SK-N-SH (cell line): ENCODE data around the gene MFSD8. TPM values are rescaled to one million over a fixed set of nuclear protein-coding genes. Genes with fewer than 3 reads are reported as not detected.

Experiments used
- CTCF ChIA-PET: fragments of 300-600, 350-600 bp; formaldehyde crosslinking; extraction: SDS; loops from one replicate; lab custom pipeline; 2021; lab: Yijun Ruan, JAX
- POLR2A ChIA-PET: fragments of 350-600 bp; sonication (Branson Sonifier 250); formaldehyde crosslinking; extraction: SDS; loops from one replicate; lab custom pipeline; 2020; ENCODE audit warnings: antibody characterized with exemption, inconsistent platforms; lab: Yijun Ruan, JAX
- DNase-seq: peaks from one replicate; pipeline ENCODE4 v3.0.0; 2012
- H2AFZ ChIP-seq: fragments of 200-600 bp; sonication (generic); 2 replicates; pipeline ENCODE4 v1.8.1; 2016; ENCODE audit warnings: antibody characterized with exemption, mild to moderate bottlenecking, low read depth
- H3F3A ChIP-seq: fragments of 200-600 bp; sonication (generic); replicated peaks from 2 replicates; pipeline ENCODE3; 2016; ENCODE audit warnings: antibody characterized with exemption, mild to moderate bottlenecking; ENCODE audit not compliant: insufficient read depth
- H3K27ac ChIP-seq, 2 experiments: fragments of 200-500 bp in 1 of 2; fragments of 200-600 bp in 1 of 2; sonication (Bioruptor generic) in 1 of 2; sonication (generic), shearing (Covaris generic) in 1 of 2; 2 replicates each; pipeline versions ENCODE4 v1.5.1 to v1.6.1; 2014 to 2016; ENCODE audit warnings: low read depth in 2 of 2, inconsistent platforms in 1 of 2, low read length in 1 of 2, mild to moderate bottlenecking in 1 of 2, mixed read lengths in 1 of 2
- H3K27me3 ChIP-seq: fragments of 200-600 bp; sonication (generic), shearing (Covaris generic); 2 replicates; pipeline ENCODE4 v1.6.1; 2016; ENCODE audit warnings: mixed run types; ENCODE audit not compliant: insufficient read depth
- H3K36me3 ChIP-seq, 2 experiments: fragments of 200-500 bp in 1 of 2; fragments of 200-600 bp in 1 of 2; sonication (Bioruptor generic) in 1 of 2; sonication (generic) in 1 of 2; replicated peaks in 1 of 2; 2 replicates each; pipeline versions ENCODE3 to v1.5.1; 2014 to 2016; ENCODE audit warnings: low read length in 1 of 2, mild to moderate bottlenecking in 1 of 2; ENCODE audit not compliant: insufficient read depth in 2 of 2, control insufficient read depth in 1 of 2
- H3K4me1 ChIP-seq, 2 experiments: fragments of 200-500 bp in 1 of 2; fragments of 200-600 bp in 1 of 2; sonication (Bioruptor generic) in 1 of 2; sonication (generic), shearing (Covaris generic) in 1 of 2; 2 replicates each; pipeline versions ENCODE4 v1.5.1 to v1.6.1; 2014 to 2016; ENCODE audit warnings: low read depth in 1 of 2, low read length in 1 of 2, mixed run types in 1 of 2; ENCODE audit not compliant: insufficient read depth in 2 of 2, control insufficient read depth in 1 of 2
- H3K4me2 ChIP-seq: fragments of 200-600 bp; sonication (generic), shearing (Covaris generic); 2 replicates; pipeline ENCODE4 v1.6.1; 2017; ENCODE audit warnings: mixed run types
- H3K4me3 ChIP-seq, 2 experiments: fragments of 200-500 bp in 1 of 2; fragments of 200-600 bp in 1 of 2; sonication (Bioruptor generic) in 1 of 2; sonication (generic), shearing (Covaris generic) in 1 of 2; 2 replicates each; pipeline versions ENCODE4 v1.5.1 to v1.8.1; 2014 to 2016; ENCODE audit warnings: low read depth in 2 of 2, inconsistent platforms in 1 of 2, low read length in 1 of 2, mild to moderate bottlenecking in 1 of 2, mixed read lengths in 1 of 2, moderate library complexity in 1 of 2
- H3K79me2 ChIP-seq: fragments of 200-600 bp; sonication (generic); 2 replicates; pipeline ENCODE4 v1.8.1; 2017; ENCODE audit warnings: mild to moderate bottlenecking; ENCODE audit not compliant: insufficient read depth
- H3K9ac ChIP-seq: fragments of 200-600 bp; sonication (generic); 2 replicates; pipeline ENCODE4 v1.6.1; 2017; ENCODE audit warnings: mixed run types
- H3K9me2 ChIP-seq: fragments of 200-600 bp; sonication (generic); 2 replicates; pipeline ENCODE4 v1.6.1; 2017; ENCODE audit warnings: mixed run types
- H3K9me3 ChIP-seq: fragments of 200-600 bp; sonication (generic); 2 replicates; pipeline ENCODE4 v1.6.1; 2017; ENCODE audit warnings: mixed run types, mild to moderate bottlenecking, moderate library complexity
- H4K20me1 ChIP-seq: fragments of 200-600 bp; sonication (generic); 2 replicates; pipeline ENCODE4 v1.6.1; 2017; ENCODE audit warnings: mild to moderate bottlenecking, mixed run types; ENCODE audit not compliant: insufficient read depth
- CTCF ChIP-seq: fragments of 200-600 bp; sonication (generic); IDR thresholded peaks from 2 replicates; pipeline ENCODE4 v1.6.1; 2017; ENCODE audit warnings: antibody characterized with exemption, mild to moderate bottlenecking, moderate library complexity
- ELF1 ChIP-seq: IDR thresholded peaks from 2 replicates; pipeline ENCODE4 v1.4.0; 2012
- EP300 ChIP-seq, 2 experiments: IDR thresholded peaks; 2 replicates each; pipeline versions ENCODE4 v1.4.0 to v1.6.1; 2012; ENCODE audit warnings: borderline replicate concordance in 1 of 2, low read depth in 1 of 2, low read length in 1 of 2
- EZH2phosphoT487 ChIP-seq: fragments of 200-600 bp; sonication (generic); IDR thresholded peaks from 2 replicates; pipeline ENCODE4 v1.6.1; 2017; ENCODE audit warnings: low read depth, mixed run types, mild to moderate bottlenecking, antibody characterized with exemption, moderate library complexity, borderline replicate concordance
- FOXJ3 ChIP-seq: sonication (generic); formaldehyde crosslinking; IDR thresholded peaks from 2 replicates; pipeline ENCODE4 v1.5.1; 2020; ENCODE audit warnings: mild to moderate bottlenecking, missing genetic modification reagents
- FOXM1 ChIP-seq: IDR thresholded peaks from 2 replicates; pipeline ENCODE4 v1.4.0; 2012; ENCODE audit warnings: low read depth, mild to moderate bottlenecking
- GABPA ChIP-seq: IDR thresholded peaks from 2 replicates; pipeline ENCODE4 v1.4.0; 2012; ENCODE audit warnings: low read depth, mild to moderate bottlenecking
- MXI1 ChIP-seq: IDR thresholded peaks from 2 replicates; pipeline ENCODE4 v1.6.1; 2012; ENCODE audit warnings: mild to moderate bottlenecking, low read depth, low read length, improper control_type of control experiment
- NRF1 ChIP-seq: IDR thresholded peaks from 2 replicates; pipeline ENCODE4 v1.6.1; 2012; ENCODE audit warnings: low read depth, mild to moderate bottlenecking, low read length
- PBX3 ChIP-seq: IDR thresholded peaks from 2 replicates; pipeline ENCODE4; 2012
- RAD21 ChIP-seq: IDR thresholded peaks from 2 replicates; pipeline ENCODE4 v1.6.1; 2012; ENCODE audit warnings: mild to moderate bottlenecking, low read length
- RFX5 ChIP-seq: IDR thresholded peaks from 2 replicates; pipeline ENCODE4 v1.6.1; 2012; ENCODE audit warnings: mild to moderate bottlenecking, improper control_type of control experiment, low read length
- TAF1 ChIP-seq: IDR thresholded peaks from 2 replicates; pipeline ENCODE4 v1.6.1; 2012; ENCODE audit warnings: low read depth, mild to moderate bottlenecking, low read length, moderate library complexity, borderline replicate concordance
- YY1 ChIP-seq: IDR thresholded peaks from 2 replicates; pipeline ENCODE4 v1.4.0; 2012; ENCODE audit warnings: low read depth, mild to moderate bottlenecking
- WGBS: methylation state at CpG from one replicate; pipeline ENCODE4 v1.1.6; 2017; ENCODE audit warnings: low lambda C conversion rate; 5-methylcytosine and 5-hydroxymethylcytosine counted together
- polyA plus RNA-seq, 3 experiments: library from polyadenylated mRNA; depleted of rRNA; stranded (reverse); fragments of >200 nt; gene quantifications; 2 replicates each; pipeline ENCODE4 v1.2.3, GENCODE V29; 2012
- TF ChIP-seq, protein P1 (sequence below): IDR thresholded peaks from 2 replicates; pipeline ENCODE4 v1.6.1; 2012; ENCODE audit warnings: mild to moderate bottlenecking, low read depth, low read length, moderate library complexity
- TF ChIP-seq, protein P2 (sequence below): IDR thresholded peaks from 2 replicates; pipeline ENCODE4 v1.4.0; 2012; ENCODE audit warnings: low read depth

The MFSD8 gene
- polyA plus RNA-seq, 1 of the 3 experiments (the other 2 are of a cell fraction), result 7.5 TPM

GRCh38 chr4:127988638-127989037 is 23.7 kb upstream of the MFSD8 start (continued):
- TF ChIP-seq, protein P1, sequence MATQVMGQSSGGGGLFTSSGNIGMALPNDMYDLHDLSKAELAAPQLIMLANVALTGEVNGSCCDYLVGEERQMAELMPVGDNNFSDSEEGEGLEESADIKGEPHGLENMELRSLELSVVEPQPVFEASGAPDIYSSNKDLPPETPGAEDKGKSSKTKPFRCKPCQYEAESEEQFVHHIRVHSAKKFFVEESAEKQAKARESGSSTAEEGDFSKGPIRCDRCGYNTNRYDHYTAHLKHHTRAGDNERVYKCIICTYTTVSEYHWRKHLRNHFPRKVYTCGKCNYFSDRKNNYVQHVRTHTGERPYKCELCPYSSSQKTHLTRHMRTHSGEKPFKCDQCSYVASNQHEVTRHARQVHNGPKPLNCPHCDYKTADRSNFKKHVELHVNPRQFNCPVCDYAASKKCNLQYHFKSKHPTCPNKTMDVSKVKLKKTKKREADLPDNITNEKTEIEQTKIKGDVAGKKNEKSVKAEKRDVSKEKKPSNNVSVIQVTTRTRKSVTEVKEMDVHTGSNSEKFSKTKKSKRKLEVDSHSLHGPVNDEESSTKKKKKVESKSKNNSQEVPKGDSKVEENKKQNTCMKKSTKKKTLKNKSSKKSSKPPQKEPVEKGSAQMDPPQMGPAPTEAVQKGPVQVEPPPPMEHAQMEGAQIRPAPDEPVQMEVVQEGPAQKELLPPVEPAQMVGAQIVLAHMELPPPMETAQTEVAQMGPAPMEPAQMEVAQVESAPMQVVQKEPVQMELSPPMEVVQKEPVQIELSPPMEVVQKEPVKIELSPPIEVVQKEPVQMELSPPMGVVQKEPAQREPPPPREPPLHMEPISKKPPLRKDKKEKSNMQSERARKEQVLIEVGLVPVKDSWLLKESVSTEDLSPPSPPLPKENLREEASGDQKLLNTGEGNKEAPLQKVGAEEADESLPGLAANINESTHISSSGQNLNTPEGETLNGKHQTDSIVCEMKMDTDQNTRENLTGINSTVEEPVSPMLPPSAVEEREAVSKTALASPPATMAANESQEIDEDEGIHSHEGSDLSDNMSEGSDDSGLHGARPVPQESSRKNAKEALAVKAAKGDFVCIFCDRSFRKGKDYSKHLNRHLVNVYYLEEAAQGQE, result no peak
- no peak for TF ChIP-seq EZH2phosphoT487
- TF ChIP-seq, all 33 proteins: peak for 0

GRCh38 chr4:127985989-127986388 is 21.0 kb upstream of the MFSD8 start:
- H3K79me2 ChIP-seq, result no peaks in the 10 kb centered on the region
- 100% methylated on average over 1 of the region's 1 CpG for WGBS
- CTCF ChIA-PET, result interaction anchor here (1.2 kb wide), 1 partner anchor 38 kb away, joined by 3 read pairs; no protein-coding TSS in a partner anchor
- H3K27ac ChIP-seq, result no peak overlapping the region
- H3K9me3 ChIP-seq, result no peaks in the 10 kb centered on the region
- no peak for DNase-seq
- no peak overlapping the region for H3K4me2 ChIP-seq
- H3K36me3 ChIP-seq, result peaks cover 7 to 32% of the 10 kb centered on the region in 2 experiments
- H3F3A ChIP-seq, result no peaks in the 10 kb centered on the region
- no peak overlapping the region for H3K9ac ChIP-seq
- no peak overlapping the region for H3K4me3 ChIP-seq
- no peak overlapping the region for H2AFZ ChIP-seq
- no peaks in the 10 kb centered on the region for H3K9me2 ChIP-seq
- POLR2A ChIA-PET, result no interaction called here
- H4K20me1 ChIP-seq, result no peaks in the 10 kb centered on the region
- no peaks in the 10 kb centered on the region for H3K4me1 ChIP-seq
- no peaks in the 10 kb centered on the region for H3K27me3 ChIP-seq
- TF ChIP-seq EZH2phosphoT487 (no peak), CTCF (0 out of 2 replicates have a peak, but pooled peaks have one; percentile 19), RAD21 (peak; percentile 25; the same call in 1 of the 2 replicates)

- Histone ChIP-seq H3K4me2 (no peak overlapping the region), H3K27ac (no peak overlapping the region), H3K27me3 (no peaks in the 10 kb centered on the region), H3K9me2 (no peaks in the 10 kb centered on the region), H3K36me3 (peaks cover 7 to 32% of the 10 kb centered on the region in 2 experiments), H3K9ac (no peak overlapping the region), H3K79me2 (peaks cover 3% of the 10 kb centered on the region; the same call in 1 of the 2 replicates), H3K4me1 (no peaks in the 10 kb centered on the region), H3F3A (no peaks in the 10 kb centered on the region), H3K9me3 (no peaks in the 10 kb centered on the region), H3K4me3 (no peak overlapping the region), H2AFZ (no peak overlapping the region), H4K20me1 (no peaks in the 10 kb centered on the region)
- DNase-seq, result no peak
- WGBS, result 92% methylated on average over 2 of the region's 2 CpGs
- ChIA-PET POLR2A (no interaction called here), CTCF (no interaction called here)
- TF ChIP-seq MXI1, result no peak
- no peak for TF ChIP-seq EP300 (IDR thresholded peaks at IDR 0.05; ENCODE audit: borderline replicate concordance in 1 of 2, low read depth in 1 of 2, low read length in 1 of 2)
- TF ChIP-seq ELF1, result no peak
- no peak for TF ChIP-seq EZH2phosphoT487
- no peak for TF ChIP-seq PBX3
- TF ChIP-seq NRF1, result no peak
- no peak for TF ChIP-seq GABPA
- TF ChIP-seq FOXM1, result no peak
- no peak for TF ChIP-seq YY1
- no peak for TF ChIP-seq TAF1
- no peak for TF ChIP-seq FOXJ3 (CRISPR knock-in tag)
- TF ChIP-seq, protein P2, sequence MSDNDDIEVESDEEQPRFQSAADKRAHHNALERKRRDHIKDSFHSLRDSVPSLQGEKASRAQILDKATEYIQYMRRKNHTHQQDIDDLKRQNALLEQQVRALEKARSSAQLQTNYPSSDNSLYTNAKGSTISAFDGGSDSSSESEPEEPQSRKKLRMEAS, result no peak
- no peak for TF ChIP-seq CTCF
- TF ChIP-seq RAD21, result no peak
- no peak for TF ChIP-seq RFX5
Observed at GRCh38 chr4:127982445-127982844, 17.5 kb upstream of the MFSD8 start.
